Epithelial cell of prostate (primary cell): ENCODE data around the gene GNAI3.

Source experiments
- DNase-seq: peaks from one replicate; pipeline ENCODE4 v3.0.0-alpha.2; 2011; ENCODE audit warnings: low read depth, low spot score
- H3K27ac ChIP-seq: fragments of 450-650 bp; 2 replicates; pipeline ENCODE4 v1.5.1; 2017; ENCODE audit warnings: mild to moderate bottlenecking

GNAI3 gene

GRCh38 chr1:109621379-109622136 lies 73.1 kb downstream of the GNAI3 start:
- DNase-seq: no peak
- H3K27ac ChIP-seq: no peak overlapping the region

GRCh38 chr1:109622137-109622892 lies 73.9 kb downstream of the GNAI3 start:
- no peak for DNase-seq

GRCh38 chr1:109622895-109623294 lies 74.5 kb downstream of the GNAI3 start:
- no peak overlapping the region for H3K27ac ChIP-seq
- no peak for DNase-seq

More at GRCh38 chr1:109622137-109622892, 73.9 kb downstream of the GNAI3 start:
- no peak overlapping the region for H3K27ac ChIP-seq

GRCh38 chr1:109623601-109624161 lies 75.3 kb downstream of the GNAI3 start:
- DNase-seq: no peak
- no peak overlapping the region for H3K27ac ChIP-seq

- no peak for DNase-seq
- no peak overlapping the region for H3K27ac ChIP-seq
Measured at GRCh38 chr1:109624201-109625010, 76.0 kb downstream of the GNAI3 start.

GRCh38 chr1:109625176-109625575 lies 76.8 kb downstream of the GNAI3 start:
- DNase-seq: no peak

GRCh38 chr1:109625601-109626560 lies 77.5 kb downstream of the GNAI3 start:
- DNase-seq: no peak
- H3K27ac ChIP-seq: no peak overlapping the region

More at GRCh38 chr1:109625176-109625575, 76.8 kb downstream of the GNAI3 start:
- no peak overlapping the region for H3K27ac ChIP-seq

GRCh38 chr1:109626682-109627408 lies 78.4 kb downstream of the GNAI3 start:
- H3K27ac ChIP-seq: no peak overlapping the region
- DNase-seq: no peak

- DNase-seq: no peak
- H3K27ac ChIP-seq: no peak overlapping the region
Measured at GRCh38 chr1:109627692-109628399, 79.4 kb downstream of the GNAI3 start.

GRCh38 chr1:109628540-109629321 lies 80.3 kb downstream of the GNAI3 start:
- H3K27ac ChIP-seq: no peak overlapping the region
- DNase-seq: no peak

GRCh38 chr1:109629372-109630030 lies 81.1 kb downstream of the GNAI3 start:
- DNase-seq: no peak
- no peak overlapping the region for H3K27ac ChIP-seq

- DNase-seq: no peak
- no peak overlapping the region for H3K27ac ChIP-seq
Measured at GRCh38 chr1:109630081-109630897, 81.9 kb downstream of the GNAI3 start.

GRCh38 chr1:109630898-109631512 lies 82.6 kb downstream of the GNAI3 start:
- no peak overlapping the region for H3K27ac ChIP-seq
- DNase-seq: no peak

GRCh38 chr1:109631513-109632505 lies 83.4 kb downstream of the GNAI3 start:
- DNase-seq: no peak

More at GRCh38 chr1:109631513-109632505, 83.4 kb downstream of the GNAI3 start:
- H3K27ac ChIP-seq: no peak overlapping the region
